ENCODE results near the gene CYP4F8. TPM values are rescaled to one million over a fixed set of nuclear protein-coding genes. Genes with fewer than 3 reads are reported as not detected.

CYP4F8 gene
- total RNA-seq, 1 donor from 2014 or later: not detected

GRCh38 chr19:15629003-15629880 is 14.2 kb downstream of the CYP4F8 start:
- Mint-ChIP-seq H3K27me3 (ENCODE audit: low read depth) (no peaks in the 10 kb centered on the region), H3K27ac (ENCODE audit: unreplicated experiment) (no peak overlapping the region), H3K9me3 (peaks cover 11% of the 10 kb centered on the region), H3K4me3 (no peak overlapping the region), H3K4me1 (no peaks in the 10 kb centered on the region), H3K36me3 (ENCODE audit: low read depth) (no peaks in the 10 kb centered on the region)
- peak; percentile 30 for DNase-seq (ENCODE audit: low read depth, low spot score)
- TF ChIP-seq, protein P1, sequence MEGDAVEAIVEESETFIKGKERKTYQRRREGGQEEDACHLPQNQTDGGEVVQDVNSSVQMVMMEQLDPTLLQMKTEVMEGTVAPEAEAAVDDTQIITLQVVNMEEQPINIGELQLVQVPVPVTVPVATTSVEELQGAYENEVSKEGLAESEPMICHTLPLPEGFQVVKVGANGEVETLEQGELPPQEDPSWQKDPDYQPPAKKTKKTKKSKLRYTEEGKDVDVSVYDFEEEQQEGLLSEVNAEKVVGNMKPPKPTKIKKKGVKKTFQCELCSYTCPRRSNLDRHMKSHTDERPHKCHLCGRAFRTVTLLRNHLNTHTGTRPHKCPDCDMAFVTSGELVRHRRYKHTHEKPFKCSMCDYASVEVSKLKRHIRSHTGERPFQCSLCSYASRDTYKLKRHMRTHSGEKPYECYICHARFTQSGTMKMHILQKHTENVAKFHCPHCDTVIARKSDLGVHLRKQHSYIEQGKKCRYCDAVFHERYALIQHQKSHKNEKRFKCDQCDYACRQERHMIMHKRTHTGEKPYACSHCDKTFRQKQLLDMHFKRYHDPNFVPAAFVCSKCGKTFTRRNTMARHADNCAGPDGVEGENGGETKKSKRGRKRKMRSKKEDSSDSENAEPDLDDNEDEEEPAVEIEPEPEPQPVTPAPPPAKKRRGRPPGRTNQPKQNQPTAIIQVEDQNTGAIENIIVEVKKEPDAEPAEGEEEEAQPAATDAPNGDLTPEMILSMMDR (conservative IDR thresholded peaks at IDR 0.05): peak; percentile 58

GRCh38 chr19:15631817-15632216 is 16.8 kb downstream of the CYP4F8 start:
- Mint-ChIP-seq H3K4me3 (no peak overlapping the region), H3K27me3 (ENCODE audit: low read depth) (no peaks in the 10 kb centered on the region), H3K27ac (ENCODE audit: unreplicated experiment) (no peak overlapping the region), H3K9me3 (peaks cover 4% of the 10 kb centered on the region), H3K36me3 (ENCODE audit: low read depth) (no peaks in the 10 kb centered on the region), H3K4me1 (no peaks in the 10 kb centered on the region)
- TF ChIP-seq, protein P1 (conservative IDR thresholded peaks at IDR 0.05): peak; percentile 18
- no peak for DNase-seq (ENCODE audit: low read depth, low spot score)

DNA sequence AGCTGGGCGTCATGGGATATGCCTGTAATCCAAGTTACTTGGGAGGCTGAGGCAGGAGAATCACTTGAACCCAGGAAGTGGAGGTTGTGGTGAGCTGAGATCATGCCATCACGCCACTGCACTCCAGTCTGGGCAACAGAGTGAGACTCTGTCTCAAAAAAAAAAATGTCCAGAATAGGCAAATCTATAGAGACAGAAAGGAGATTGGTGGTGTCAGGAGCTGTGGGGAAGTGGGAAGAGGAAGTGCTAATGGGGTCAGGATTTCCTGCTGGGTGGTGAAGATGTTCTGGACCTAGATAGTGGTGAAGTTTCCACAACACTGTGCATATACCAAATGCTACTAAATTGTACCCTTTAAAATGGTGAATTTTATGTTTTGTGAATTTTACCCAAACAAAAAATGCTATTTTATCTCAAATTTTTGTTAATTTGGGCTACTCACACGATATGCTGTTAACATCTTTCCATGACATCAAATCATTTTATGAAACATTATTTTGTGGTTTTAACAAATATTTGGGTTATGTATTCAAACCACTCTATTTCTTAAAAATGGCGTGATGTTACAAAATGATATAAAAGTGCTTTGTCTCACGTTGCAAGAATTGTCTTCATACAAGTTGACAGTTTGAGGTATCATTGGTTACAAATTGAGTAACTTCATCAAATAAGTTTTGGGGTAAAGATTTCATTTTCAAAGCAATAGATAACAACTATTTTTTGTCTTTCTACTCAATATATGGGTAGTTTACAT is 18.2 kb downstream of the CYP4F8 start:
- Mint-ChIP-seq H3K27me3 (ENCODE audit: low read depth) (no peaks in the 10 kb centered on the region), H3K4me3 (no peak overlapping the region), H3K36me3 (ENCODE audit: low read depth) (no peaks in the 10 kb centered on the region), H3K4me1 (no peaks in the 10 kb centered on the region), H3K27ac (ENCODE audit: unreplicated experiment) (no peak overlapping the region), H3K9me3 (peaks cover 6% of the 10 kb centered on the region)
- DNase-seq (ENCODE audit: low read depth, low spot score): no peak
- TF ChIP-seq, protein P1 (conservative IDR thresholded peaks at IDR 0.05): no peak

GRCh38 chr19:15634105-15634504 is 19.1 kb downstream of the CYP4F8 start:
- no peaks in the 10 kb centered on the region for H3K4me1 Mint-ChIP-seq
- H3K9me3 Mint-ChIP-seq: peaks cover 6% of the 10 kb centered on the region
- H3K27ac Mint-ChIP-seq (ENCODE audit: unreplicated experiment): no peak overlapping the region
- TF ChIP-seq, protein P1 (conservative IDR thresholded peaks at IDR 0.05): no peak
- no peaks in the 10 kb centered on the region for H3K36me3 Mint-ChIP-seq (ENCODE audit: low read depth)
- no peaks in the 10 kb centered on the region for H3K27me3 Mint-ChIP-seq (ENCODE audit: low read depth)
- DNase-seq (ENCODE audit: low read depth, low spot score): no peak
- no peak overlapping the region for H3K4me3 Mint-ChIP-seq

GRCh38 chr19:15635016-15635805 is 20.2 kb downstream of the CYP4F8 start:
- no peak overlapping the region for H3K4me3 Mint-ChIP-seq
- no peak overlapping the region for H3K27ac Mint-ChIP-seq (ENCODE audit: unreplicated experiment)

More at GRCh38 chr19:15635016-15635805, 20.2 kb downstream of the CYP4F8 start:
- no peak for DNase-seq (ENCODE audit: low read depth, low spot score)
- TF ChIP-seq, protein P1 (conservative IDR thresholded peaks at IDR 0.05): no peak
- Mint-ChIP-seq H3K36me3 (ENCODE audit: low read depth) (no peaks in the 10 kb centered on the region), H3K27me3 (ENCODE audit: low read depth) (no peaks in the 10 kb centered on the region), H3K4me1 (no peaks in the 10 kb centered on the region), H3K9me3 (peaks cover 7% of the 10 kb centered on the region)

Measured in neural crest cell (in vitro differentiated cells).